GM13976 (cell line): Measurements from ENCODE around the gene SS18.

Source experiments
- DNase-seq: peaks from one replicate; pipeline ENCODE4 v3.0.0; 2012; ENCODE audit warnings: low spot score
- in situ Hi-C: fragments of 300-500 bp; cut with MboI; formaldehyde crosslinking; loops from one replicate; pipeline ENCODE4 v1.12.0; 2022; ENCODE audit warnings: low sequenced_read_pairs, mixed read lengths, inconsistent platforms; ENCODE audit not compliant: unreplicated experiment
- TF ChIP-seq, protein P1 (sequence below): IDR thresholded peaks from 2 replicates; pipeline ENCODE4 v1.5.1; 2012; ENCODE audit warnings: borderline replicate concordance, mild to moderate bottlenecking; ENCODE audit not compliant: insufficient read depth; ENCODE audit errors: extremely low read depth, missing control alignments, control extremely low read depth

The SS18 gene

DNA sequence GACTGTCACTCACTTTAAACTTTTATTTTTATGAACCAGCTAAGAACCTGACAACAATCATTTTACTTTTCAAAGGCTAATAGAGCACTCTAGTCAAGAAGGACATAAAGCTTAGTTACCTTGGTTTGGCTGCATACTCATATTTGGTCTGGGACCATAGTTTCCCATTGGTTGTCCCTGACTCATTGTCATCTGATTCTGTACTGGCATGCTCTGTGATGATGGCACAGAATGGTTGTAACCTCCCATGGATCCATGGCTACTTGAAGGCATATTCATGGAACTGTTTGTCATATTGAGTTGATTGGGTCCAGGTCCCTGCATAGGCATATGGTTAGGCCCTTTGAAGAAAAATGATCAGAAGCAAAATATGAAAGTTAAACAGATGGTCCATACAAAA is 37.9 kb downstream of the SS18 start:
- DNase-seq = no peak
- TF ChIP-seq, protein P1, sequence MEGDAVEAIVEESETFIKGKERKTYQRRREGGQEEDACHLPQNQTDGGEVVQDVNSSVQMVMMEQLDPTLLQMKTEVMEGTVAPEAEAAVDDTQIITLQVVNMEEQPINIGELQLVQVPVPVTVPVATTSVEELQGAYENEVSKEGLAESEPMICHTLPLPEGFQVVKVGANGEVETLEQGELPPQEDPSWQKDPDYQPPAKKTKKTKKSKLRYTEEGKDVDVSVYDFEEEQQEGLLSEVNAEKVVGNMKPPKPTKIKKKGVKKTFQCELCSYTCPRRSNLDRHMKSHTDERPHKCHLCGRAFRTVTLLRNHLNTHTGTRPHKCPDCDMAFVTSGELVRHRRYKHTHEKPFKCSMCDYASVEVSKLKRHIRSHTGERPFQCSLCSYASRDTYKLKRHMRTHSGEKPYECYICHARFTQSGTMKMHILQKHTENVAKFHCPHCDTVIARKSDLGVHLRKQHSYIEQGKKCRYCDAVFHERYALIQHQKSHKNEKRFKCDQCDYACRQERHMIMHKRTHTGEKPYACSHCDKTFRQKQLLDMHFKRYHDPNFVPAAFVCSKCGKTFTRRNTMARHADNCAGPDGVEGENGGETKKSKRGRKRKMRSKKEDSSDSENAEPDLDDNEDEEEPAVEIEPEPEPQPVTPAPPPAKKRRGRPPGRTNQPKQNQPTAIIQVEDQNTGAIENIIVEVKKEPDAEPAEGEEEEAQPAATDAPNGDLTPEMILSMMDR = no peak
- in situ Hi-C loops = no loop called here

DNA sequence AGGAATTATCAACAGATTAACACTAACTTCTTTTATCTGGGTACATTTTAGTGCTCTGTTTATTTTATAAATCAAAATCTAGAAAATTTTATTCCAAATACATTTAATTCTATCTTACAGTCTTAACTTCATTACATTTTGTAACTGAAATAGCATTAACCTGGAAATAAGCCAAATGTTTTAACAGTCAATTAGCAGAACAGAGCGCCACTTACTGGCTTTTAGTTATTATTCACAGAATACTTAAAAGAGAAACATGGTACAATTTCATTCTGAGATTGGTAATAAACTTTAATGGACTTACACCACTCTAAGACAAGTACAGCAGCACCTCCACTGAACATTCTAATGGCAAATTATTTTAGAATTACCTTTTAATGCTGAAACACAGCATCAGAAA is 38.6 kb downstream of the SS18 start:
- in situ Hi-C loops = no loop called here
- no peak for DNase-seq

DNA sequence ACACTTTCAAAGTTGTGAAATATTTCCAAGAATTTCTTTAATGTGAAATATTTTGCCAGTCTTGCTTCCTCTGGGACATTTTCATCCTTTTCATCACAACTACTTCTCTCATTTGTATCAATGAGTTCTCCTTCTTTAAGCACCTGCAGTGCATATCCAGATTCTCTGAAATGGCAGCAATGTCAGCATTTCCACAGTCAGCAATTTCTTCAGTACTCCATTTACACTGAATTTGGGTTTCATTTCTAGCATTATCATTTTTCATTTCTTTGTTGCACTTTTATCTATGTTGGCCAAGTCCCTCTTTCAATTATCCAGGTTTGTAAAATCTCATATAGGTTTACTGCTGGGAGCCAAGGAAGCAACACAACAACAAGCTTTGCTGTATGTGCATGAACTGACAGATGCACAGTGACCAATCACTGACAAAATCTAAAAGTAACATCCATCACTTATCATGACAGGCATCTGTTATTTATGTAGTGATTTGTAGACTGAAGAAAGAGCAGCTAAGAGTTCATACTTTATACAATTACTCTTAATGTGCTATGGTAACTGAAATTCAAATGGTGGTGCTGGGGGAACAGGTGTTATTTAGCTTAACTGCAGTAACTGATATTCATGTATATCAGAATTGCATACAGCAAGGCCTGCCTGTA is 43.9 kb downstream of the SS18 start:
- no peak for DNase-seq
- TF ChIP-seq, protein P1 = no peak
- in situ Hi-C loops = no loop called here

More for the DNA sequence above, 38.6 kb downstream of the SS18 start:
- TF ChIP-seq, protein P1 = no peak

DNA sequence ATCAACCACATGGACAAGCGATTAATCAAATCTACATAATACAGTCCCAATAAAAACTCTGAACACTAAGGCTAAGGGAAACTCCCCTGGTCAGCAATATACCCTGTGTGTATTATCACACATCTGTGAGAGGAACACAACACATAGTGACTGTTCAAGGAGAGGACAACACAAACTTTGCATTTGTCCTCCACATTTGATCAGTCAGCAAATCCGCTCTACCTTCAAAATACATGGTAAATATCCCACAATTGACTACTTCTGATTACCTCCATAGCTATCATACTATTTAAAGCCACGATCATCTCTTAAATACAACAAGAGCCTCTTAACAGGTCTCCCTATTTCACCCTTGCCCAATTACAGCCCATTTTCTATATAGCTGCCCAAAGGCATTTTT is 45.6 kb downstream of the SS18 start:
- TF ChIP-seq, protein P1 = no peak
- in situ Hi-C loops = no loop called here
- no peak for DNase-seq

DNA sequence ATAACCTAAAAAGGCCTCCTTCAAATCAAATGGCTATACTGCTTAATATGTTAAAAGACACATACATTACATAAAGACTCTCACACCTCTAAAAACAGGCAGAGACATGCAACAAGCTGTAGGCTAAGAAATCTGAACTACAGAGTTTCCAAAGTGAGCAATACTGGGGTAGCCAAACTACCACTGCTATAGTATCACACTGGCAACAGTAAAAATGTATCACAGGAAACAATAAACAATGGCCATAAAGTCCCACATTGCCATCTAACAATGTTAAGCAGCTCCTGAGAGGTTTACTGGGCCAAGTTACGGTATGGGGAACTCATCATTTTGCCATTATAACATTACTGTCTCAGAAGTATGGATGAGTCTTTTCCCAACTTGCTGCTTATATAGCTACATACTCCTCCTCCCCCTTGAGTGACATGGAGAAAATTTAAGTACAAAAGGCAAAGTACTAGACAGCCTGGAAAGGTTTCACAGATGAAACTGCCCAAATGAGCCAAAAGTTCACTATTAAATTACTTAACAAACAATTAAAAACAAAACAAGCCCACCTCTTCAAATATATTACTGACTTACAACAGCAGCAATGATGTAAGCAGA is 50.3 kb downstream of the SS18 start:
- in situ Hi-C loops = no loop called here
- DNase-seq = no peak
- TF ChIP-seq, protein P1 = no peak

DNA sequence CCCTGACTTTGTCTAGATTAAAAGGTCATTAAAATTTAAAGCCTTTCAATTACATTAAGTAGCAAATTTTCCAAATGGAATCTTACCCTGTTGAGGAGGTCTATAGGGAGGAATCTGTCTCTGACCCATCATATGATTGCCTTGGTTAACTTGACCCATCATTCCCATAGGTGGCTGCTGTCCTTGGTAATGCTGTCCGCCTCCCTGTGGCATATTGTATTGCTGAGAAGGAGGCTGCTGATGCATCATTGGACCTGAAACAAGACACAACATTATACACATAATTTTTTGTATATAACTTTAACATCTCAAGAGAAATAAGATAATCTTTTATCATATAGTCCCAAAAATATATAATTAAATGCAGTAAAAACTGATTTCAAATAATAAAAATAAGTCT is 51.2 kb downstream of the SS18 start:
- DNase-seq = no peak
- in situ Hi-C loops = no loop called here
- TF ChIP-seq, protein P1 = no peak
